Mesendoderm (in vitro differentiated cells): ENCODE results near the gene FAT1.

Source experiments
- DNase-seq: peaks from one replicate; pipeline ENCODE4 v3.0.0; 2013
- H2AK5ac ChIP-seq: 2 replicates; pipeline ENCODE4 v1.6.1; 2013; ENCODE audit warnings: low read length, inconsistent platforms
- H2BK120ac ChIP-seq: 2 replicates; pipeline ENCODE4 v1.6.1; 2013; ENCODE audit warnings: low read depth, mild to moderate bottlenecking, low read length, moderate library complexity, mixed read lengths
- H2BK15ac ChIP-seq: replicated peaks from 2 replicates; pipeline ENCODE4 v1.6.1; 2013; ENCODE audit warnings: low read depth, mild to moderate bottlenecking, moderate library complexity
- H2BK5ac ChIP-seq: 2 replicates; pipeline ENCODE4 v1.6.1; 2013; ENCODE audit warnings: low read length, inconsistent platforms
- H3K18ac ChIP-seq: 2 replicates; pipeline ENCODE4 v1.6.1; 2013; ENCODE audit warnings: mild to moderate bottlenecking, low read length, mixed read lengths
- H3K23ac ChIP-seq: one replicate; pipeline ENCODE4 v1.6.1; 2013; ENCODE audit warnings: low read length
- H3K27ac ChIP-seq: 2 replicates; pipeline ENCODE4 v1.5.1; 2013; ENCODE audit warnings: low read depth, mild to moderate bottlenecking, inconsistent platforms, low read length, moderate library complexity
- H3K27me3 ChIP-seq: 2 replicates; pipeline ENCODE4 v1.6.1; 2013; ENCODE audit warnings: low read length, control low read depth, mild to moderate bottlenecking, inconsistent platforms; ENCODE audit not compliant: insufficient read depth, poor library complexity
- H3K36me3 ChIP-seq: 2 replicates; pipeline ENCODE4 v1.6.1; 2013; ENCODE audit warnings: low read length, inconsistent platforms; ENCODE audit not compliant: control insufficient read depth, insufficient read depth
- H3K4ac ChIP-seq: one replicate; pipeline ENCODE4 v1.6.1; 2013; ENCODE audit warnings: low read depth, mild to moderate bottlenecking, low read length, moderate library complexity
- H3K4me1 ChIP-seq: 2 replicates; pipeline ENCODE4 v1.6.1; 2013; ENCODE audit warnings: low read depth, low read length, inconsistent platforms; ENCODE audit not compliant: control insufficient read depth
- H3K4me2 ChIP-seq: 2 replicates; pipeline ENCODE4 v1.6.1; 2013; ENCODE audit warnings: low read length
- H3K4me3 ChIP-seq: 2 replicates; pipeline ENCODE4 v1.5.1; 2013; ENCODE audit warnings: mild to moderate bottlenecking, low read length
- H3K56ac ChIP-seq: one replicate; pipeline ENCODE4 v1.6.1; 2013; ENCODE audit warnings: low read length
- H3K79me1 ChIP-seq: 2 replicates; pipeline ENCODE4 v1.6.1; 2013; ENCODE audit warnings: low read length, inconsistent platforms
- H3K79me2 ChIP-seq: 2 replicates; pipeline ENCODE4 v1.6.1; 2013; ENCODE audit warnings: mild to moderate bottlenecking, low read length; ENCODE audit not compliant: control insufficient read depth, insufficient read depth
- H3K9ac ChIP-seq: 2 replicates; pipeline ENCODE4 v1.6.1; 2013; ENCODE audit warnings: low read length, inconsistent platforms
- H4K5ac ChIP-seq: one replicate; pipeline ENCODE4 v1.6.1; 2013; ENCODE audit warnings: low read length
- H4K8ac ChIP-seq: one replicate; pipeline ENCODE4 v1.6.1; 2013; ENCODE audit warnings: low read depth, mild to moderate bottlenecking, control low read depth, low read length, moderate library complexity
- WGBS: extraction: QIAGEN DNeasy Blood & Tissue Kit; methylation state at CpG from one replicate; pipeline ENCODE4 v1.1.7; 2013; ENCODE audit warnings: low lambda C conversion rate, missing lambda C conversion rate; ENCODE audit not compliant: insufficient coverage; ENCODE audit errors: extremely low coverage; 5-methylcytosine and 5-hydroxymethylcytosine counted together

Gene FAT1

DNA sequence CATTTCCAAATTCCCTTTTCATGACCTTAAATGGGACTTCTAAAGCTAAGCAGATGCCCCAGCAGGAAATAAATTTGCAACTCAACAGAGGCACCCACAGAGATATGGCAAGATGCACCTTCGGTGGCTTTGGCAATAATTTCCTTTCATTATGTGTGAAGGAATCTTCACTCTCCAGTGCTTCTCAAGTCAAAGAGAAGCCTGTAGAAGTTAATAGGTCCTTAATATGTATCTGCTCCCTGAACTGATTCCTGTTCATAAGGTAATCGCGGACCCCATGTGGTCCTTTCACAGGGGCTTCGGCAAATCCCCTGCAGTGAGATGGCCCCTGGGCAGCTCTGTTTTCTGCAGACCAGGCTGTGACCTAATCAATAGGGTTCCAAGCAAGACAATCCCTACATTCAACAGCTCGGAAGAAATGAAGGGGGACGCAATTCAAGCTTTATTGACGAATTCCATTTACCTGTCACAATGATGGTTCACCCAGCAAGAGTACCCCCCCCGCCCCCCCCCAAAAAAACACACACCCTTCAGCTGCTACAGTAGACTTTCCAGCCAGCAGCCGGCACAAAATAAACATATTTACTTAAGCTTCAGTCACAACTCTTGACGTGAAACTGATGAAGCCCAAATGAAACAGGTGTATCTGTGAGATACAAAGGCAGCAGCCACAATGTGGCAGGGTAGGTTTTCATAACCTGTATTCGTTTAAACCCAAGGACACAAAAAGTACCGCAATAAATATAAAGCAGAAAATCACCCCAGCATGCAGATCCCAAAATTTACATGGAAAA lies 35.3 kb downstream of the FAT1 start:
- Histone ChIP-seq H3K27ac (no peak overlapping the region), H3K79me1 (peaks cover 4% of the 10 kb centered on the region), H3K79me2 (peaks cover 11% of the 10 kb centered on the region), H3K9ac (no peak overlapping the region), H3K4me2 (no peak overlapping the region), H3K27me3 (no peaks in the 10 kb centered on the region), H4K5ac (no peak overlapping the region), H3K23ac (no peak overlapping the region), H3K4me3 (no peak overlapping the region), H3K18ac (no peak overlapping the region), H2BK15ac (no peak overlapping the region), H3K56ac (no peak overlapping the region), H3K36me3 (no peaks in the 10 kb centered on the region), H4K8ac (no peak overlapping the region), H3K4ac (no peak overlapping the region), H2AK5ac (no peak overlapping the region), H2BK120ac (no peak overlapping the region), H3K4me1 (peaks cover 8% of the 10 kb centered on the region), H2BK5ac (no peak overlapping the region)
- WGBS, result no CpG with 5 or more reads among the region's 12 CpGs
- DNase-seq, result peak; percentile 41

DNA sequence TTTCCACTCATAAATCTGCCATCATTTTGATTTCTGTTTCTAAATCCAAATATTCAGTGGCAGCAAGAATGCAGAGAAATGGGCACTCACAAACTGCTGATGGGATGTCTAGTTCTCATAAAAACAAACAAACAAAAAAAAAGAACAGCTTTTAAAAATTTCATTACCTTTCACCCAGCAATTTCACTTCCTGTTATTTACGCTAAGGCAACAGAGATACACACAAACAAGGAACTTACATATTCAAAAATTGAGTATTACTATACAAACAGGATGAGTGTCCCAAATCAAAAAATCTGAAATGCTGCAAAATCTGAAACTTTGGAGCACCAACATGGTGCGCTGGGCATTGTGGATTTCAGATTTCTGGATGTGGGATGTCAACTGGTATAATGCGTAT lies 36.4 kb downstream of the FAT1 start:
- DNase-seq, result no peak
- no peaks in the 10 kb centered on the region for H3K27me3 ChIP-seq
- H4K8ac ChIP-seq, result no peak overlapping the region
- no peak overlapping the region for H3K23ac ChIP-seq
- H2BK15ac ChIP-seq, result no peak overlapping the region
- H4K5ac ChIP-seq, result no peak overlapping the region
- no peak overlapping the region for H3K27ac ChIP-seq
- H3K79me2 ChIP-seq, result peaks cover 10% of the 10 kb centered on the region
- no peak overlapping the region for H3K4me3 ChIP-seq
- H2AK5ac ChIP-seq, result no peak overlapping the region
- WGBS, result no CpG with 5 or more reads among the region's 3 CpGs
- no peak overlapping the region for H3K9ac ChIP-seq
- no peak overlapping the region for H2BK5ac ChIP-seq
- H3K56ac ChIP-seq, result no peak overlapping the region
- no peak overlapping the region for H3K18ac ChIP-seq
- no peak overlapping the region for H3K4me2 ChIP-seq
- peaks cover 3% of the 10 kb centered on the region for H3K79me1 ChIP-seq
- no peak overlapping the region for H3K4ac ChIP-seq
- H3K4me1 ChIP-seq, result peaks cover 8% of the 10 kb centered on the region
- H2BK120ac ChIP-seq, result no peak overlapping the region
- no peaks in the 10 kb centered on the region for H3K36me3 ChIP-seq

- no peak overlapping the region for H3K4me2 ChIP-seq
- H2BK15ac ChIP-seq, result no peak overlapping the region
- peaks cover 5% of the 10 kb centered on the region for H3K79me1 ChIP-seq
- H3K79me2 ChIP-seq, result peaks cover 10% of the 10 kb centered on the region
- H3K27ac ChIP-seq, result no peak overlapping the region
- no peak overlapping the region for H3K56ac ChIP-seq
- no peak overlapping the region for H3K23ac ChIP-seq
- no peak overlapping the region for H4K8ac ChIP-seq
- H3K27me3 ChIP-seq, result no peaks in the 10 kb centered on the region
- peaks cover 8% of the 10 kb centered on the region for H3K4me1 ChIP-seq
- no peak overlapping the region for H3K4ac ChIP-seq
- H2BK5ac ChIP-seq, result no peak overlapping the region
- peak; percentile 80 for DNase-seq
- H4K5ac ChIP-seq, result no peak overlapping the region
- no peak overlapping the region for H3K9ac ChIP-seq
- H3K18ac ChIP-seq, result no peak overlapping the region
- H2AK5ac ChIP-seq, result no peak overlapping the region
- no peak overlapping the region for H2BK120ac ChIP-seq
- H3K4me3 ChIP-seq, result no peak overlapping the region
- H3K36me3 ChIP-seq, result no peaks in the 10 kb centered on the region
- WGBS, result no CpG with 5 or more reads among the region's 2 CpGs
These were observed 37.9 kb downstream of the FAT1 start for GRCh38 chr4:186685767-186686183.

DNA sequence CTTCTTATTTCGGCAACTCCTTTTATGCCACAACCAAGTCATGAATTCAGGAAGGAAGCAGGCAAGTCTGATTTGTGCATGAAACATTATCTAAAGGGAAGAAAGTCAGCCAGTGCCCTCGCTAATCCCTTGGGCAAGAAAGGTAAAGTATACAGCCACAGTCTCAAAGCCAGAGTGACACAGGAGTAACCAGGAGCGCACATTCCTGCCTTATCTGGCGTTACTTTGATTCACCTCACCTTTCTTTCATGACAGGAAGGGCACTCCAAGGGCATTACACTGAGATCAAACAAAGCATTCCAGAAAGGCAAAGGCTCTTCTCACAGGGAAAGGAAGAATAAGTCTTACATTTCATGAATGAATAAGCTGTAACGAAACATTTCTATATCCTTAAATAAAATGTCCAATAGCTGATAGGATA lies 38.8 kb downstream of the FAT1 start:
- H3K27me3 ChIP-seq, result no peaks in the 10 kb centered on the region
- no peak overlapping the region for H2BK15ac ChIP-seq
- peaks cover 8% of the 10 kb centered on the region for H3K4me1 ChIP-seq
- H2BK120ac ChIP-seq, result no peak overlapping the region
- no peak overlapping the region for H4K8ac ChIP-seq
- H3K27ac ChIP-seq, result no peak overlapping the region
- peak; percentile 83 for DNase-seq
- H3K18ac ChIP-seq, result no peak overlapping the region
- H3K4me2 ChIP-seq, result no peak overlapping the region
- no CpG with 5 or more reads among the region's 5 CpGs for WGBS
- peaks cover 10% of the 10 kb centered on the region for H3K79me2 ChIP-seq
- no peak overlapping the region for H2BK5ac ChIP-seq
- H4K5ac ChIP-seq, result no peak overlapping the region
- H3K56ac ChIP-seq, result no peak overlapping the region
- no peak overlapping the region for H3K9ac ChIP-seq
- H3K4ac ChIP-seq, result no peak overlapping the region
- no peak overlapping the region for H3K4me3 ChIP-seq
- peaks cover 5% of the 10 kb centered on the region for H3K79me1 ChIP-seq
- no peaks in the 10 kb centered on the region for H3K36me3 ChIP-seq
- no peak overlapping the region for H2AK5ac ChIP-seq
- no peak overlapping the region for H3K23ac ChIP-seq

GRCh38 chr4:186684220-186684619 lies 39.4 kb downstream of the FAT1 start:
- no peak overlapping the region for H3K18ac ChIP-seq
- H3K23ac ChIP-seq, result no peak overlapping the region
- H3K36me3 ChIP-seq, result no peaks in the 10 kb centered on the region
- WGBS, result no CpG with 5 or more reads among the region's 12 CpGs
- H2BK120ac ChIP-seq, result no peak overlapping the region
- no peak for DNase-seq
- peaks cover 4% of the 10 kb centered on the region for H3K79me1 ChIP-seq
- H3K27ac ChIP-seq, result no peak overlapping the region
- H3K4me2 ChIP-seq, result no peak overlapping the region
- H3K4me3 ChIP-seq, result no peak overlapping the region
- H3K56ac ChIP-seq, result no peak overlapping the region
- peak overlapping the region; percentile 39 for H4K8ac ChIP-seq
- no peak overlapping the region for H2AK5ac ChIP-seq
- no peak overlapping the region for H3K4ac ChIP-seq
- peaks cover 10% of the 10 kb centered on the region for H3K79me2 ChIP-seq
- no peak overlapping the region for H2BK5ac ChIP-seq
- peaks cover 8% of the 10 kb centered on the region for H3K4me1 ChIP-seq
- no peak overlapping the region for H2BK15ac ChIP-seq
- H3K9ac ChIP-seq, result no peak overlapping the region
- no peaks in the 10 kb centered on the region for H3K27me3 ChIP-seq
- no peak overlapping the region for H4K5ac ChIP-seq

GRCh38 chr4:186680641-186681040 lies 43.0 kb downstream of the FAT1 start:
- H3K56ac ChIP-seq, result no peak overlapping the region
- no peak overlapping the region for H2AK5ac ChIP-seq

More at GRCh38 chr4:186680641-186681040, 43.0 kb downstream of the FAT1 start:
- no peak for DNase-seq
- Histone ChIP-seq H2BK15ac (no peak overlapping the region), H3K4me1 (no peaks in the 10 kb centered on the region), H2BK120ac (no peak overlapping the region), H3K4ac (no peak overlapping the region), H3K27ac (no peak overlapping the region), H3K4me2 (no peak overlapping the region), H3K23ac (no peak overlapping the region), H3K4me3 (no peak overlapping the region), H3K79me2 (peaks cover 6% of the 10 kb centered on the region), H3K79me1 (peaks cover 4% of the 10 kb centered on the region), H3K27me3 (no peaks in the 10 kb centered on the region), H3K18ac (no peak overlapping the region), H4K8ac (no peak overlapping the region), H3K9ac (no peak overlapping the region), H4K5ac (no peak overlapping the region), H2BK5ac (no peak overlapping the region), H3K36me3 (no peaks in the 10 kb centered on the region)
- WGBS, result no CpG with 5 or more reads among the region's 6 CpGs
